Right renal cortex interstitium (tissue), 3 donors: ENCODE measurements around the gene GPER1. TPM values are rescaled to one million over a fixed set of nuclear protein-coding genes. Genes with fewer than 3 reads are reported as not detected.
"Not testable (repeated sequence)": the region's sequence is repeated elsewhere in the genome, so short reads cannot be mapped to it uniquely, and the experiment has no call there.

Source experiments
- DNase-seq, 3 donors: peaks; one replicate each; pipeline ENCODE4 v3.0.0-alpha.2; 2013; ENCODE audit warnings: low read depth in 3 of 3, low spot score in 2 of 3
- polyA plus RNA-seq, 3 donors: library from polyadenylated mRNA; unstranded; fragments of 120-200 nt; gene quantifications; one replicate each; pipeline ENCODE4 v1.2.1, GENCODE V29; 2013; ENCODE audit not compliant: insufficient read length in 3 of 3

GPER1 gene
- polyA plus RNA-seq, 3 donors = 5.4 to 5.9 (median 5.5) TPM

- no peak for DNase-seq
Observed at GRCh38 chr7:1068013-1068412, 19.9 kb upstream of the GPER1 start.

DNA sequence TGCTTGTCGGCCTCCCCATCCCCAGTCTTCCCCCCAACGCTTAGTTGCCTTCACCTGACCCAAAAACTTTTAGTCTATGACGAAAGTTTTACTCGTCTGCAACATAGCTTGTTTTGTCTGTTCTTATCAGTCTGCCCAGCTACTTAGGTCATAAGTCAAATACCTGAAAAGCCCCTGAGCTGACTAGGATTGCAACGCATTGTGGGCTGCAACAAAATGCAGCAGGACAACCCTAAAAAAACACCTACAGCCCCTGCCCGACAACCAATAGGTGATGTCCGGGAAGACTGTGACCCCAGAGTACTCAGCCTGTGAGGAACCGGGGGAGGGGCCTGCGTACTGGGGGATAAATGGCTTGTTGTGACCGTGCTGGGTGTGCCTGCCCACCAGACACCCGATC, 19.3 kb upstream of the GPER1 start:
- DNase-seq = no peak

DNA sequence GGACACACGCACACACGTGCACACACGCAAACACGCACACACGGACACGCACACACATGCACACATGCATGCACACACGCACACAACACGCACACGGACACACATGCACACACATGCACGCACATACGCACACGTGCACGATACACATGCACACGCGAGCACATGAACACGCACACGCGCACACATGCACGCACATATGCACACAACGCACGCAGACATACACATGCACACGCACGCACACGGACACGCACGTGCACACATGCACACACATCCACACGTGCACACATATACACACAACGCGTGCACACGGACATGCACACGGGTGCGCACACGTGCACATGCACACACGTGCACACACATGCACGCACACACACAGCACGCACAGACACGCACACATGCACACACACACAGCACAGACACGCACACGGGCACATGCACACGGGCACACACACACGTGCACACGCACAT, 17.3 kb upstream of the GPER1 start:
- no peak for DNase-seq

DNA sequence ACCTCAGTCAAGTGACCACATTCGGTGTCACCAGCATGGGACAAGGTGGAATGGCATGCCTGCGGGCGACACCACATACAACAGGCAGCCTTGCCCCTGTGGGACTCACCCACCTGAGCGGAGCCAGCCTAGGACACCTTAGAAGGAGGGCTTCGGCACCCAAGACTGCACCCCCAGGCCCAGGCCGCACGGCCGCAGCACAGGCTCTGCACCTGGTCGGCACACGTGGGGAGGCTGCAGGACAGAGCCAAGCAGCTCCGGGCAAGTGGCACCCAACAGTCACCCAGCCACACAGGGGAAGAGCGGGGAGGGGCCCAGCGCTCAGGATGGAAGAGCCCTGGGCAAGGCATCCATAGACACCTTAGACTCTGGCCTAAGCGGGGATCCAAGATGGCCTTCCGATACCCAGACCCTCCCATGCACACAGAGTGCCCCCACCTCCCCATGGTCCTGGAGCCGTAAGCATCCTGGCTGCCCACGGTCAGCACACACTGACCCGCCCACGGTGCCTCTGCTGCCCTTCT, 16.1 kb upstream of the GPER1 start:
- no peak for DNase-seq

DNA sequence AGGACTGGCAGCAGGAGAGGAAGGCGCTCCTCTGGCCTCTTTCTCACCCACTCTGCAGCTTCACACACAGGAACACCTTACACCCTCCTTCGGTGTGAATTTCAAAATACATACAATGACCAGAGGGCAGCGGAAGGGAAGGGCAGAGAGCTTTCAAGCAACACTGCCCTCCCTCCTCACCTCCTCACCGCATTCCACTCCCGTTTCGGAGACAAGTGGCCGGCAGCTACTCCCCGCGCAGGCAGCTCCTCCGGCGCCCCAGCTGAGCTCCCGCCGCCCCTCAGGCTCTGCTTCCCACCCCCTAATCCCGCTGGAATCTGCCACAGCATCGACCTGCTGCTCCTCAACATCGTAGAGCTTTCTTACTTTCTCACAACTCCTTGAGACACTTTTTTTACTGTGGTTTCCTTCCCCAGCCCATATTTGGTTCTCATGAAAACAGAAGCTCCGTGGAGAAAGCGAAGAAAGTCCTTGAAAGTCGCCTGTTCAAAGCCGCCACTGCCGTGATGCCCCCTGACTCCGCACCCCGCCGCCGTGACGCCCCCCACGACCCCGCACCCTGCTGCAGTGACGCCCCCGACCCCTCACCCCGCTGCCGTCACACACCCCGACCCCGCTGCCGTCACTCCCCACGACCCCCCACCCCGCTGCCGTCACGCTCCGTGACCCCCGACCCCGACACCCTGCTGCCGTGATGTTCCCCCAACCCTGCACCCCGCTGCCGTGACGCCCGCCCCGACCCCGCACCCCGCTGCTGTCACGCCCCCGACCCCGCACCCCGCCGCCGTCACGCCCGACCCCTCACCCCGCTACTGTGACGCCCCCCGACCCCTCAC, 14.6 kb upstream of the GPER1 start:
- DNase-seq = no peak

DNA sequence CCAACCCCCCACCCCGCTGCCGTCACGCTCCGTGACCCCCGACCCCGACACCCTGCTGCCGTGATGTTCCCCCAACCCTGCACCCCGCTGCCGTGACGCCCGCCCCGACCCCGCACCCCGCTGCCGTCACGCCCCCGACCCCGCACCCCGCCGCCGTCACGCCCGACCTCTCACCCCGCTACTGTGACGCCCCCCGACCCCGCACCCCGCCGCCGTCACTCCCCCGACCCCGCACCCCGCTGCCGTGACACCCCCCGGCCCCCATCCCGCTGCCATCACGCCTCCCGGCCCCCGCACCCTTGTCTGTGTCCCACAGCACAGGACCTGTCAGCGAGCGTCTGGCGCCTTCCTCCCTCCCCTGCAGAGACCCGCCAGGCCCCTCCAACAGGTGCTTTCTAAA, 13.9 kb upstream of the GPER1 start:
- not testable (repeated sequence) for DNase-seq

DNA sequence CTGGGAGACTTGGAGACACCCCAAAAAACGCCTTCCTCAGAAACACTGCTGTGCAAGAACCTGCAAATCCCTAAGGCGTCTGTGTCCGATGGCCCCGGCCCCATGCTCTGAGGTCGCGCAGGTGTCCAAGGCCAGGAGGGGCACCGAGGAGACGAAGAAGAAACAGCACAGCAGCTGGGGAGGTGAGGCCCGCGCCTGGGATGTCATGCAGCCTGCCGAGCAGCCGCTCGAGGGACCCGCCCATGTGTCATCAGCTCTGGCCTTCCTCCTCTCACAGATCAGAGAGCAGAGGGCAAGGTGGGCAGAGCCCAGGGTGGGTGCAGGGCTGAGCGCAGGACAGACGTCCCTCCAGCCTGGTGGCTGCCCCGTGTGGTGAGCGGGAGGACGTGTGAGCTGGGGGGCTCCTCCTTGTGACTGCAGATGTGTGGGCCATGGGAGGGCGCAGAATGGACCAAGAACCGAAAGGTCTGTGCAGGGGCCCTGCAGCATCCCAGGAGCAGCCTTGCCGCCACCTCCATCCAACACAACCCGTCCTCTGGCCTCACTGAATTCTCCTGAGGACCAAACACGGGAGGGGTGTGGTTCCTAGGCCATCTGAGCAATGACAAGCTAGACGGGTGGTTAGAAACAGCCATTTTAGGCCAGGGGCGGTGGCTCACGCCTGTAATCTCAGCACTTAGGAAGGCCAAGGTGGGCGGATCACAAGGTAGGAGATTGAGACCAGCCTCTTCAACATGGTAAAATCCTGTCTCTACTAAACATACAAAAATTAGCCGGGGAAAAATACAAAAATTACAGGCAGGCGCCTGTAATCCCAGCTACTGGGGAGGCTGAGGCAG, 13.1 kb upstream of the GPER1 start:
- no peak for DNase-seq

DNA sequence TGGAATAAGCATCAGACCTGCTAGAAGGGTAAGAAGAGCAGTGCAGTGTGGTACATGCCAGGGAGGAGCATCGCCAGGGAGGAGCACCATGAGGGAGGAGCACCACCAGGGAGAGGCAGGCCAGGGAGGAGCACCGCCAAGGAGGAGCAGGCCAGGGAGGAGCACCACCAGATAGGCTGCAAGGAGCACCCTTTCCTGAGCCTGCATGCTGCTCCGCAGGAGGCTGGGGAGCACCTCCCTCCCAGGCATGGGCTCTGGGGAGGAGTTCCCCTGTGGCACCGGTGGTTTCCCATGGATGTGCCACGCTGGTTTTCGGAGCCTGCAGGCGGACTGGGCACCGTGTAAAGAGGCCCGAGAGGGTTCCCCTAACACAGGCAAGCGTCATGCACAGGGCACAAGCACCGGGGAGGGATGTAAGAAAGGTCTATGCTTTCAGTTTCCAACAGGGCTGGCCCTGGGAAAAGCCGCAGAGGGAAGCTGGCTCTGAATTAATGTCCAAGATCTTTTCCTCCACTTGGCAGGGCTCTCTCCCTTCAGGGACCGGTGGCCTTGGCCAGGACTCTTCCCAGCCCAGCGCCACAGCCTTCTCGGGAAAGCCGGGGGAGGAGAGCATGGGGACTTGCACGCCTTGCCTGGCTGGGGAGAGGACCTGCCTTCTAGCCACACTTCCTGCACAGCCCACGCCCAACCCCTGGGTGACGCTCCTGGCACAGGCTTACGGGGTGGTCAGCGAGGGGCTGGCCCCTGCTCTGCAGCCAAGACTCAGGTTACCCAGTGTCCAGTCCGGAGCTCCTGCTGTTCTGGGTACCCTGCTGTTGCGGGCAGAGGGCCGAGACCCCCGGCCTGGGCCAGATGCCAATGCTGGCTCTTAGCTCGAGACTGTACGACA, 11.5 kb upstream of the GPER1 start:
- DNase-seq = no peak

DNA sequence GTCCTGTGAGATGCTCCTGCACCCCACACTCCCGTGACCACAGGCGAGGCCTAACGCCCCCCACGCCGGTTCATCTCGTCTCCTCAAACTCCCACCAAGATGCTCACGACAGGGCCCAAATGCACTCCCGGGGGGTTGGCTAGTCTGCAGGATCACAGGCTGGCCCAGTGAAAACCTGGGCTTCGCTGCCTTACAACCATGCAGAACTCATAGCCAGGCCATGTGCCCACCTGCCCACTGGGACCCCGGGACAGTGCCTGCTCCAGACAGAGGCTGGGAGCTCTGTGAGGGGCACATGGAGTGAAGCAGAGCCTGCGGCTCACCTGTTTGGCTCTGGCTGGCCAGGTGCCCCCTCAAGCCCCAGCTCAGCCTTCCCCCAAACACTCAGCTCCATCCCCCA, 9.4 kb upstream of the GPER1 start:
- no peak for DNase-seq

GRCh38 chr7:1078985-1079384, 8.9 kb upstream of the GPER1 start:
- no peak for DNase-seq

DNA sequence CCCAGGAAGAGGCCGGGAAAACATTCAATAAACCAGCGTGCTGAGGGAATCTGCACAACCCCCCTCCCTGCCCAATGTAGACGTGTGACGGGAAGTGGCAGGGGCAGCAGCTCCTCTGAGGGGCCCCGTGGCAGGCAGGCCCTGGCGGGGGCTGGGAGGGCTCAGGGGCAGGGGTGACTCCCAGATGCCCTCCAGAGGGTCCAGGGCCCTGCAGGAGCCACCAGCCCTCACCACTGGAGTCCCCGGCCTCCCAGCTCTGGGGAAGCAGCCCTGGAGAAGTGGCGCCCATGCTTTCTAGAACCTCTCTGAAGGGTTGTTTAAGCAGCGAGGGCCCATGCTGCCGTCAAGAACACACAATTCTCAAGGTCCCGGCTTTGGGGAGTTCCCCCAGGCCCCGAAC, 8.4 kb upstream of the GPER1 start:
- no peak for DNase-seq

DNA sequence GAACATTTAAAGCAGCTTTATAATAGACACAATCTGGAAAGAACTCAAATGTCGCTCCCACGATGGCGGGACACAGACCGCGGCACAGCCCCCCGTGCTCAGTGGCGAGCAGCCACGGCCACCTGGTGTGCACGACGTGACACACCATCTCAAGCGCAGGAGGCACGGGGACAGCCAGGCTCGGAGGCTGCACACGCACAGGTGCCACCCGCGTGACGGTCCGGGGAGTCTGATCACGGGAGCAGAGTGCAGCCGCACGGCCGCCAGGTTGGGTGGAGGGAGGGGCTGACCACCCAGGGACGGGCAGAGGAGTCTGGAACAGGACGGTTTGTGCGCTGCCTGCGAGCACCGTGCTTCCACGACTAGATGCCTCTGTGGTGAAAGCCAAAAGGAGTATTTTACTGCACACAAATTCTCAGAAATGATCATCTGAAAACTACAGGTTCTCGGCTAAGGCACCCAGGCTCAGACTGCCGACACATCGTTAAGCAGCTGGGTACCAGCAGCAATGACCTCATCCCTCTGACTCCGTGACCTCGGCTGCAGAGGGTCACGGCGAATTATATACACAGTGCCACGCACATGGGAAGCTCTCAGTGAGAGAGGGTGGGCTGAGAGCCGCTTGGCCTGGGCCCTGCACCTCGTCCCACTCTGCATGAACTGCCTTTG, 7.5 kb upstream of the GPER1 start:
- DNase-seq = no peak

DNA sequence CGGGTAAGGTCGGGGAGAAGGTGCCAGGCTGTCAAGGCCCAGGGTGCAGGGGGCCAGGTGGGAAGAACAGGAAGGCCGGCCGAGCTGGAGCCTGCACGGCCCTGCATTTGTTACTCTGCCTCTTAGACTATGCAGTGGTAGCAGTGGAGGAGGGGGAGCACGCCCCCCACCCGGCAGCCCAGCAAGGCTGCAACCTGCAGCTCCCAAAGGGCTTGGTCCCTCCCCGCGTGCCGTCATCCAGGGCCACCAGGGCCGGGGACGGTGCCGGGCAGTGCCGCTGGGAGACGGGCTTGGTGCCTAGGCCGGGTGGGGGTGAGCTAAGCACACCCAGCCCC, 7.0 kb upstream of the GPER1 start:
- no peak for DNase-seq

- no peak for DNase-seq
Observed at GRCh38 chr7:1081336-1081735, 6.6 kb upstream of the GPER1 start.

GRCh38 chr7:1081931-1082401, 5.9 kb upstream of the GPER1 start:
- DNase-seq = no peak

GRCh38 chr7:1083729-1084657, 3.9 kb upstream of the GPER1 start:
- no peak for DNase-seq

DNA sequence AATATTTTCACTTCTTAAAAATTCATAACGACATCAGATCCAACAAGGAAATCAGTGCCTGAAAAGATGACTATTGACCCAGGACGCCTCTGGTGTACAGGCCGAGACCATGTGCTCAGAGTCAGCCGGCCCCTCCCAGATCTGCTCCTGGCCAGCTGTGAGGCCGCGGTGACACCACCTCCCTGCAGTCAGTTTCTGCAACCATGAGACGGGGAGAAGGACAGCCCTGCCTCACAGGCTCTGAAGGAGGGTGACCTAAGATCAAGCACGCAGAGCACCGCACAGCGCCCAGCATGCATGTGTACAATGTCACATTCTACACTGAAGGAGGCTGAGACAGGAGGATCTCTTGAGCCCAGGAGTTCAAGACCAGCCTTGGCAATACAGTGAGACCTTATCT, 2.6 kb upstream of the GPER1 start:
- DNase-seq = no peak

GRCh38 chr7:1085910-1086421, 1.9 kb upstream of the GPER1 start:
- DNase-seq = no peak
